ENCODE measurements around the gene ZNF496.
"Not testable (repeated sequence)": the region's sequence is repeated elsewhere in the genome, so short reads cannot be mapped to it uniquely, and the experiment has no call there.

Gene ZNF496

DNA sequence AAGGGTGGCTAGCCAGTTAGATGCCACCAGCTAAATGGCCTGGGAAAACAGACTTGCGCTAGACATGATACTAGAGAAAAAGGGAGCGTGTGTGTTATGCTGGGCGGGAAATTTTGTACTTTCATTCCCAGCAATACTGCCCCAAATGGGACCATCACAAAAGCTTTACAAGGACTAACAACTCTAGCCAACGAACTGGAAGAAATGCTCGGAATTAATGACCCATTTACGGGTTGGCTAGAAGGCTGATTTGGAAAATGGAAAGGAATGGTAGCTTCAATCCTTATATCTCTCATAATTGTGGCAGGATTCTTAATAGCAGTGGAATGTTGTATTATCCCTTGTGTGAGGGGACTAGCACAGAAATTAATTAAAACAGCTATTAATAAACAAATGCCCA is 27.9 kb upstream of the ZNF496 start:
- no peak for DNase-seq (ENCODE audit: low read depth in 2 of 3, low spot score in 2 of 3)

DNA sequence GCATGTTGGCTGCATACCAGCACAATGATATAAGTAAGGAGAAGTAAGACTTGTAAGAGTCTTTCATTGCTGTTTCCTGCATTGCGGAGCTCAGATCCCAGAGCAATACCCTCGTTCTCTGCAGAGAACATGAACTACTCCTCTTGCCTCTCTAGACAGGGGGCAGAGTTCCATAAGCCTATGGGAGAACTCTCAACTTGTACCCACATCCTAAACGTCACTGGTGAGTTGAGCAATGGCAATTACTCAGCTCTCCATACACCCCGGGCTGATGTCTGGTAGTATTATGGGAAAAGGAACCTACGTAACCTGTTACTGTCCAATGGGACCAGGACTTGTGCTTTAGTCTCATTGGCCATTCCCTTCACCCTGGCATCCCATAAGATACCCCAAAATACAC is 27.3 kb upstream of the ZNF496 start:
- DNase-seq (ENCODE audit: low read depth in 2 of 3, low spot score in 2 of 3) = no peak

DNA sequence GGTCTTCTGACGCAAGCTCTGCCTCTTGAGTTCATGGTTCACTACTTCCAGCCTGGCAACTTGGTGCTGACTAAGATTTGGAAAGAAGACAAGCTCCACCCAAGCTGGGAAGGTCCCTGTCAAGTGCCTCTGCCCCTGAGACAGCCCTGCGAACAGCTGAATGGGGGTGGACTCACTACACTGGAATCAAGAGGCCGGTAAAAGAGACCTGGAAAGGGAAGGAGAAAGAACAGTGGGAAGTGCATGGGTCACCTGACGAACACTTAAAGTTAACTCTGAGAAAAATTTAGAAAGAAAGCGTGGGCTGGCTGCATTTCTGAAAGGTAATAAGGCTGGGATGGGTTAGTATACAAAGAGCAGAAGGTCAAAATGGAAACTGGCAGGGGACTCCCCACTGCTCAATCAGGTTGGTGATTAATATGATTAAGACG is 26.1 kb upstream of the ZNF496 start:
- no peak for DNase-seq (ENCODE audit: low read depth in 2 of 3, low spot score in 2 of 3)

DNA sequence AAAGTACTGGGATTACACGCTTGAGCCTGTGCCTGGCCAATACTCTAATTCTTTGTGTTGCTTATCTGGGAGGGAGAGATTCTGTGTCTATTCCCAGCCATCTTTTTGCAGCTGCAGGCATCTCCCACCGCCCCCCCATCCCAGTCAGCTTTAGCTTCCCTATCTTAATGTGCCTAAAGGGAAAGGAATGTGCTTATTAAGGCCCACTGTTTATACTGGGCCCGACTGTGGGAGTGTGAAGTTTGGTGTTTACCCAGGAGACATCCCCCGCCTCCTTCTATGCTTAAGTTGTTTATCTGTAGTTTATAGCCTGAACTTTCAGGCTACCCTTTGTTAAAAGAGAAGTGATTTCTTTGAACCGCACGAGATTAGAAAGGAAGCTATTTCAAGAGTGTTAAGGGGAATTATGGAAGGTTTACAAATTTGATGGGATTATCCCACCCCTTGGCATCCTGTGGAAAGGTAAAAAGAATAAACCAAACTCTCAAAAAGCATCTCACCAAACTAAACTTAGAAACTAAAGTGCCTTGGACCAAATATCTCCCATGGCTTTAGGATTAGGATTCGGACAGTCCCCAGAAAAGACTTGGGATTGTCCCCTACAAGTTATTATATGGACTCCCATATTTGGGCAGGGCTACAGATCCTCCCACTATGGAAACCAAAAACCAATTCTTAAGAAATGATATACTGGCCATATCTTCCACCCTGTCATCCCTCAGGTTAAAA is 25.5 kb upstream of the ZNF496 start:
- DNase-seq (ENCODE audit: low read depth in 2 of 3, low spot score in 2 of 3) = no peak

DNA sequence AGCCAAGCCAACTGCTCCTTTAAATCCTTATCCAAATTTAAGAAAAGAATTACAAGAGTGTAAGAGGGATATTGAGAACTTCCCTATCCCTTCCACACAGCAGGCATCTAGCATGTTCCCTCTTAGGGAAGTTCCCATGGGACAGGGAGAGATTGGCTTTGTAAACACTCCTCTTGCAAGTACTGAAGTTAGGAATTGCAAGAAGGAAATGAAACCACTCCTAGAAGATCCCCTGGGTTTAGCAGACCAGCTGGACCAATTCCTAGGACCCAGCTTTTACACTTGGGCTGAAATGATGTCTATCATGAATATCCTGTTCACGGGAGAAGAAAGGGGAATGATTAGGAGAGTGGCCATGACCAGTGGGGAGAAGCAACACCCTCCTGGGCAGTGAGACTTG is 23.5 kb upstream of the ZNF496 start:
- not testable (repeated sequence) for DNase-seq (ENCODE audit: low read depth in 2 of 3, low spot score in 2 of 3)

DNA sequence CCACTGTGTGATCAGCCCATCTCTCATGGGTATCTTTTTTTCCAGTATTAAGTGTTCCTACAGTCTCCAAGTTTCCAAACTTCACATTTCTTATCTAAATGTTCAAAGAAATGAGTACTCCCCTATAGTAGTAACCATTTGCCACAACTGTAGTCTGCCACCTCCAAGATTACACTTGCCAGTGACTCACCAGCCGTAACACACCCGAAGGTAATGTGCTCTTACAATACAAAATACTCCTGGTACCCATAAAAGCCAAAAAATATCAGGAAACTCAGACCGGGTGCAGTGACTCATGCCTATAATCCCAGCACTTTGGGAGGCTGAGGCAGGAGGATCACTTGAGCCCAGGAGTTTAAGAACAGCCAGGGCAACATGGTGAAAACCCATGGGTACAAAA is 20.5 kb upstream of the ZNF496 start:
- no peak for DNase-seq (ENCODE audit: low read depth in 2 of 3, low spot score in 2 of 3)

DNA sequence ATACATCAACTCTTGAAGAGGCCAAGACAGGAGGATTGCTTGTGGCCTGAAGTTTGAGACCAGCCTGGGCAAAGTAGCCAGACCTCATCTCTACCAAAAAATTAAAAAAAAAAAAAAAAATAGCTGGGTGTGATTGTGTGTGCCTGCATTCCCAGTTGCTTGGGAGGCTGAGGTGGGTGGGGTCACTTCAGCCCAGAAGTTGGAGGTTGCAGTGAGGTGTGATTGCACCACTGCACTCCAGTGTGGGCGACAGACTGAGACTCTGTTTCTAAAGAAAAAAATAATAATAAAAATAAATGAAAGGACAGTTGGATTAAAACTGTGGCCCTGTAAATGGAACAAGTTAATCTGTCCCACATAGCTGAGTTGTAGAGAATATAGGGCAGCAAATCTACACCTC is 18.9 kb upstream of the ZNF496 start:
- DNase-seq (ENCODE audit: low read depth in 2 of 3, low spot score in 2 of 3) = no peak

DNA sequence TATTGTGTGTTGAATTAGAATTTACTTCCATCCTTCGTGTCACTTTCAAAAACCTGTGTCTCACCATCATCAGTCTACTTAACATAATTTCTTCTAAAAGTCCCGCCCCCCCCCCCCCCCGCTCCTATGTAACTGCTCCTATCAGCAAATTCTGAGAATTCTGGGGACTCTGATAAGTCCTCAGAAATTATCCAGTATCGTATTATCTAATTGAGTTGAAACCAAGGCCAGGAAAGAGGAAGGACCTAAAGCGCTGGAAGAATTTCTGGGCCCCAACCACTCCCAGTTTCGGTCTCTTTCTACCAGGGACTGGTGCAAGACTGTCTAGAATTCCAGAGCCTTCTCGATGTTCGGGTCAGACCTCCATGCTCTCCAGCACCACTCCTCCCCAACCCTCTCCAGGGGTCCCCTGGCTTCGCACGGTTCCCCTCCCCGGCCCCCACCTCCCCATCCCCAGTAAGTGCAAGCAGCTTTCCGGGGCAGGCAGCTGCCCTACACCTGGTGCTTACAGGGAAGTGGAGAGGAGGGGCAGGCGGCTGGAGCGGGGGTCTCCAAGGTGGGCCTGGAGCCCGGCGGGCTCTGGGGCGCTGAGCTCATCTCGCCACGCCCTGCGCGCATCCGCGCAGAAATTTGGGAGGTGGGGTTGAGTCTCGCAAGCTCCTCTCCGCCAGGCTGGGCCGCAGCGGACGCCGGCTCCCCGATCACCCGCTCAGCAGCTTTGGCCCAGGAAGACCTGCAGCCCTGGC is 16.0 kb upstream of the ZNF496 start:
- no peak for DNase-seq (ENCODE audit: low read depth in 2 of 3, low spot score in 2 of 3)

DNA sequence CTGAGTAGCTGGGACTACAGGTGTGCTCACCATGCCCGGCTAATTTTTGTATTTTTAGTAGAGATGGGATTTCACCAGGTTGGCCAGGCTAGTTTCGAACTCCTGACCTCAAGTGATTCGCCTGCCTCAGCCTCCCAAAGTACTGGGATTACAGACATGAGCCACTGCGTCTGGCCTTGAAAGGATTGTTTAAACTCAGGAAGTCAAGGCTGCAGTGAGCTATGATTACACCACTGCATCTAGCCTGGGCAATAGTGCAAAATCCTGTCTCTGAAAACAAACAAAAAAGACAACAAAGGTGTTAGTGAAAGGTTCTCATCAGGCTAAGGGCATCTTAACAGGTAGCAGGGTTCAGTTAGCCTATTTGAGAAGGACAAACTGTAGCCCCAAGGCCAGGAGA is 14.2 kb upstream of the ZNF496 start:
- no peak for DNase-seq (ENCODE audit: low read depth in 2 of 3, low spot score in 2 of 3)

DNA sequence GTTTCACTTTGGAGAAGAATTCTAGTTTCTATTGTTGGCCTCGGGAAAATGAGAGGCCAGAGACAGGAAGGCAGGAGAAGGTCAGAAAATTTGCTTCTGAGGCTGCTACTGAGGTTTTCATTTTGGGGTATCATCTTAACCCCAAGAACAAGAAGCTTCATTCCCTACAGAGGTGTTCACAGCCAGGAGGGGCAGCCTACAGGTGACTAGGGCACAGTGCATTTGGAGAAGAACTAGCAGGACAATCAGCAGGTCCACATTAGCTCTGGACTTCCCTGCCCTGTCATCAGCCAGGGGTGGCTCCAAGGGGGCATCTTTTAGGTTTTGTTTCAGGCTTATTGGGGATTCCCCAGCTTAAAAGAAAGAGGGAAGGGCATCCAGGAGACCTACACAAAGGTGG is 12.1 kb upstream of the ZNF496 start:
- no peak for DNase-seq (ENCODE audit: low read depth in 2 of 3, low spot score in 2 of 3)

DNA sequence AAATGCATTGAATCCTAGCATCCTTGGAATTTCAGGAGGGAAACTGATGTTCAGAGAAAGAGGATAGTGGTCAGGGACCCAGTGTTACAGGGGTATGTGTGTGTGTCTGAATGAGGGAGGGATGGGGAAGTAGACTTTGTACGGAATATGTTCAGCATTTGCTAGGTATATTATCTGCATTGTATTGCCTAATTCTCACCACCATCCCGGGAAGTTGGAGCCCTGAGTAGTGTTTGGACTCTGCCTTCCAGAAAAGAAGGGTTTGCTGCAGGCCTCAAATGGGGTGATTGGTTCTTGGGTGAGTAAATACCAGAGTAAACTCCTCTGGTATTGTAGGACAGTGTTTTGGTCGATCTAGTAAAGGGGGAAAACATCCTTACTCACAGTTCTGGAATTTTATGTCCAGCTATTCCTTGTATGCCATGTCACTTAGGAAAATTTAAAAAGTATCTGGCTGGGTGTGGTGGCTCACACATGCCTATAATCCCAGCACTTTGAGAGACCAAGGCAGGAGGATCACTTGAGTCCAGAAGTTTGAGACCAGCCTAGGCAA is 7.1 kb upstream of the ZNF496 start:
- no peak for DNase-seq (ENCODE audit: low read depth in 2 of 3, low spot score in 2 of 3)

DNA sequence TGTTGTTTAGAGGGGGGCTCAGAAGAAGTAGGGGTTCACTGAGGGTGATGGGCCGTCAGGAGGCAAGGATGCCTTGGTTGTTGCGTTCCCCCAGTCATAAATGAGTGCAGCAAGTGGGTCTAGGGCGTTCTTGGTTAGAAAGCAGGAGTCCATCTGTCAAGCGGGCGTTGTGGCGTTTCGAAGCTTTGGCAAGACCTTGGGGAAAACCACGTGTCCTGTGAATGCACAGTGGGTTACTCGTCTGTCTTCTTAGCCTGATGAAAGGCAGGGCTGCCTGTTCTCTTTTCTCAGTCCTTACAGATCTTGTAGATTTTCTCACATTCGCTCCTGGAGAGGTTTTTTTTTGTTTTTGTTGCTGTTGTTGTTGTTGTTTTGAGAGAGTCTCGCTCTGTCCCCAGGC is 6.3 kb upstream of the ZNF496 start:
- DNase-seq (ENCODE audit: low read depth in 2 of 3, low spot score in 2 of 3) = no peak

DNA sequence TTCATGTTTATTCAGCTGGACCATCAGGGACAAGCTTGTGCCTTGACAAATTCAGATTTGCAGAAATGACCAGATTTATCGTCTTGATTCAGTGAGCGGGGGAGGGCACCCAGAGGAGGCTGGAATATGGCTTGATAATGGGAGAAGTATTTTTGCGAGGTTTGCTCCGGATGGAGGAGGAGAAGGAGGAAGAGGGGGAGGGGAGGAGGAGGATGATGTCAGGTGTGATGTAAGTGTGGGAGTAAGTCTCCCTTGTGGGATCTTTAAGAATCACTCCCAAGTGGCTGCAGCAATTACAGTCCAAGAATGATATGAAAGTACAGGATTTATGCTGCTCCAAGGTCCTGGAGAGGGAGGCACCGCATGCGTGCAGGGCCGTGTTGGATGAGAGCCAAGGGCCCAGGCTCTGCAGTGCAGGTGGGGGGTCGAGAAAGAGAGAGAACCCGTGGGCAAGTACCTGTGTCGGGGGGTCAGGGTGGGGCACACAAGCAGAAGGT is 5.6 kb upstream of the ZNF496 start:
- DNase-seq (ENCODE audit: low read depth in 2 of 3, low spot score in 2 of 3) = no peak

DNA sequence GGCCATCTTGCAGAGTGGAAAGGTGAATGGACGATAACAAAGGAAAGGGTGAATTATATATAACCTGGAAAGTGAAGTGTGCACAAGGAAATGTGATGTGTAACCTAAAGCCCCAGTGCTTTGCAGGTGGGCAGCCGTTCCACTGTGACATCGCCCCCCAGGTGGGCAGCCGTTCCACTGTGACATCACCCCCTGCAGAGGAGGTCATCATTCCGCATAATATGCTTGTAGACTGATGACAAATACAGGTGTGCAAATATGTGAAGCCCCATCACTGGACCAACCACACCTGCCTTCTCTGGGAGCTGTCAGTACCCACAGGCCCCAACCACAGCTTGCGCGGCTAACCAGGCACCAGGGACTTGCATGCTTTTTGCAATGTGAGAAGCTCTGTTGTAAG is 4.7 kb upstream of the ZNF496 start:
- no peak for DNase-seq (ENCODE audit: low read depth in 2 of 3, low spot score in 2 of 3)

DNA sequence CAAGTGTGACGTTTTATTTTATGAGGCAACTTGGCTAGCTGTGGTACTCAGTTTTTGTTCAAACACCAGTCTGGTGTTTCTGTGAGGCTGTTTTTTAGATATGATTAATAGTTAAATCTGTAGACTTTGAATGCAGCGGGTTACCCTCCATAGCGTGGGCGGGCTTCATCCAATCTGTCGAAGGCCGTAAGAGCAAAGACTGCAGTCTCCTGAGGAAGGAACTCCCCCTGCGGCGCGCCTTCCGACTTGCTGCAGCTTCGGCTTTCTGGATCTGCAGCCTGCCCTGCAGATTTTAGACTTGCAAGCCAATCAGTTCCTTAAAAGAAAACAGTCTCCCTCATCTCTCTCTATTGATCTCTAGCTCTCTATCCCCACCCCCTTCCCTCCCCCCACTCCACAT is 4.2 kb upstream of the ZNF496 start:
- no peak for DNase-seq (ENCODE audit: low read depth in 2 of 3, low spot score in 2 of 3)

DNA sequence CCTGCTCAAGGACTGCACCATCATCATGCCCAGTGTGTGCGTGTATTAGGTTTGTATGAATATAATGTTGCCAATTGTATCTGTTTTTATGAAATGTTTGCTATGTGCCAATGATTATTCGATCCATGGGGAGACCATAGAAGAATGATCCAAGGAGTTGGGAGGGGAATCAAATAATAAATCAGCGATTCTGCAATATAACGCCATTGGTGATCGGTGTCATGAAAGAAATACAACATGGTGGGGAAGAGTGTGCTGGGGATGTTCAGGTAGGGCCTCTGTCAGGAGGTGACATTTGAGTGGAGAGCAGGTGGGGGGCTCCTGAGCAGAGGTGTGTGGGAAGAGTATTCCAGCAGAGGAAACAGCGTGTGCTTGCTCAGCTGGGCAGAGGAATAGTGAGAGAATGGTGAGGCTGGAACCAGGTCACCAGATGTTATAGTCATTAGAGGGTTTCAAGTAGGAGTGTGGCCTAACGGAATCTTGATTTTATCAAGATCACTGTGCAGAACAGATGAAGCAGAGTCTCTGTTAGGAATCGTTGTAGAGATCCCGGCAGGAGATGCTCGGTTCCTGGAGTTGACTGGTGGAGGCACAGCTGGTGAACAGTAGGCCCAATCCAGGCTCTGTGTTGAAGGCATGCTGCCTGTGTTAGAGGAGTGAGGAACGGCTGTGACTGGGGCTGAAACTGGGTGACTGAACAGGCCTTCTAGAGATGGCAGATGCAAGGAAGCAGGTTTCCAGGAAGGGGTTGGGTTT is 2.9 kb upstream of the ZNF496 start:
- DNase-seq (ENCODE audit: low read depth in 2 of 3, low spot score in 2 of 3) = no peak

DNA sequence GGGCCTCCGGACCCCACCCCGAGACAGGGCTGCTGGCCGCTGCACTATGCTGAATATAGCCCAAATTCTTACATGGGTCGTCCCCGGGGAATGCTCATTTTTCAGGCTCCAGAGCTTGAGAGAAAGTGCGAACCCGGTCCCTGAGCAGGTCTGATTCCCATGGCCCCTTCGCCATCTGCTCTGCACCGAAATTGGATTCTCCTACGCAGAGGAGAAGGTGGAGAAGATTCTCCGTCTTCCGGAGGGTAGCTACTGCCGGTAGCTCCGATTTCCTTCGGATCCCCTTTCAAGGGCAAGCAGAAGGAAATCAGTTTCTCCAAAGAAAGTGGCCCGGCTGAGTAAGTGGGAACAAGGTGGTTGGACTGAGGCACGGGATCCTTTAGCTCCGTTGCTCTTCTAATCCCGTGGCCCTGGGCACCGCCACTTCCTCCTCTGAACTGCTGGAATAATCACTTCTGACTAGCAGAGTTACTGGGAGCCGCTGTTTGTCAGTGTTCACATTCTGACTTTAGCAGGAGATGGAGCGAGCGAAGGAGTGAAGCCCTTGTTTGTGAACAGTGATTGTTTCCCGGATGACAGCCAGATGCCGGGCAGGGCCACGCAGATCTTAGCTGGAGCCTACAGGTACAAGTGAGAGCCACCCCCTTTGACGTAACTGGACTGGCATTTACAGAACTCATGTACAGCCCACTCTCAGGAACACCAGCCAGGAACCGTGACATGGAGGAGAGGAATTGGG is 1.1 kb upstream of the ZNF496 start:
- DNase-seq (ENCODE audit: low read depth in 2 of 3, low spot score in 2 of 3) = no peak

DNA sequence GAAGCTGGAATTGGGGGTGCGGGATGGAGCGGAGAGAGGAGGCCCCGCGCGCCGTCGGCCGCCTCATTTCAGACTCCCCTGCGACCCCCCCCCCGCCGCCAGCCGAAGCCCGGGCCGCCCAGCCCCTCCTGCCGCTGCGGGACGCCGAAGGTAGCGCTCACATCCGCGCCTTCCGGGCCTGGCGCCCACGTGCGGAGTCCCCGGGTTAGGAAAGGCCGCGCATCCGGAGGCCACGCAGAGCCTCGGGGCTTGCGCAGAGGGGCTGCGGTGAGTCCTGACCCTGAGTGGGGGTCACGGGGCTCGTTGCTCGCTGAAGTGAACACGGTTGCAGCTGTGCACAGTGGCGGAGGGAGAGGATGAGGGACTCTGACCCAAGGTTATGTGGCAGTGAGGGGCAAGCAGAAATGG is 552 bp upstream of the ZNF496 start:
- DNase-seq (ENCODE audit: low read depth in 2 of 3, low spot score in 2 of 3) = peak in 2 of 3 experiments; percentile 22 to 27

DNA sequence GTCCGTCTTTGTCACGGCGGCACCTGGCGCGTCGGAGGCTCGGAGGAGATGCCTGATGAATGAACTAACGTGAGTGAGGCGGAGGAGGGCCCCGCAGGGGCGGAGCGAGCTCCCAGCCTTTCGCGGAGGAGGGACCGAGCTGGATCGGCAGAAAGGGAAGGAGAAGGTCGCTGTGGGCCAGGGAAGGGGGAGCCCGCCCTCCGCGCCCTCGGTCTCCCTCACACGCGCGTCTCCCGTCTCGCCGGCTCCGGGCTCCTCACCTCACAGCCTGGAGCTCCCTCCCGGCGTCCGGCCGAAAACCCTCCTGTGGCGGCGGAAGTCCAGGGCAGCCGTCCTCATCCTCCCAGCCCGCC is 519 bp downstream of the ZNF496 start:
- DNase-seq (ENCODE audit: low read depth in 2 of 3, low spot score in 2 of 3) = peak in 2 of 3 experiments; percentile 38 to 48

DNA sequence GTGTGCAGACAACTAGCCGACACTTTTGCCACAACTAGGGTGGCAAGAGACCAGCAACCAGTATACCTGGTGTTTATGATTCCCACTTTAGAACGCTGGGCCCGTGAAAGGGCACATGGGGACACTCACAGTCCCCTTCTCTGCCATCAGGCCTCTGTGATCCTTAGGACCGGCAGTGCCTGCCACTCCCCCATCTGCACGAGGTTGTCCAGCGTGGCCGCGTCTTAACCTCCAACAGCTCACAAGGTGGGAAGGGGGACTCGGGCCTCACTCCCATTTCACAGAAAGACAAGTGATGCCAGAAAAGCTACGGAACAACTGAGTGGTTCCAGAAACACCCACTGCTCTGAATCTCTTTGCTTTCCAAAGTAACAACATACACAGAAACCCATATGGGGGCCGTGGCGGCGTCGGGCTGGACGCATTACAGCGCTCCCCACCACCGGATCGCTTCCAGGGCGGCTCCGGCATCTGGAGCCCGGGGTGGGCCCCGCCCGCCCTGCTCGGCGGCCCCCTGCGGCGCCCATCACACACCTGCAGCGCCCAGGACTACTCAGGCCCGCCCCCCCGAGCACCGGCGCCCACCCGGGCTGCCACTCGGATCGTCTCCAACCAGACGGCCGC is 1.0 kb downstream of the ZNF496 start:
- no peak for DNase-seq (ENCODE audit: low read depth in 2 of 3, low spot score in 2 of 3)

Data from activated CD8-positive, alpha-beta memory T cell treated with anti-CD3 and anti-CD28 coated beads for 48 hours (primary cell).